Measurements from ENCODE around the gene LRRK2.
"Not testable (repeated sequence)": the region's sequence is repeated elsewhere in the genome, so short reads cannot be mapped to it uniquely, and the experiment has no call there.

Gene LRRK2

GRCh38 chr12:40343124-40343523 is 118.3 kb downstream of the LRRK2 start:
- Histone ChIP-seq H3K27me3 (ENCODE audit: control insufficient read depth, insufficient read depth, low read length) (no peaks in the 10 kb centered on the region), H3K4me1 (ENCODE audit: control insufficient read depth, insufficient read depth, low read length) (no peaks in the 10 kb centered on the region), H3K4me3 (ENCODE audit: low read depth, low read length) (no peak overlapping the region), H3K36me3 (ENCODE audit: control insufficient read depth, insufficient read depth, low read length) (no peaks in the 10 kb centered on the region), H3K27ac (ENCODE audit: low read depth, low read length) (no peak overlapping the region), H3K9me3 (ENCODE audit: control insufficient read depth, insufficient read depth, low read depth, low read length) (no peaks in the 10 kb centered on the region), H3K9ac (ENCODE audit: low read length) (no peak overlapping the region)

DNA sequence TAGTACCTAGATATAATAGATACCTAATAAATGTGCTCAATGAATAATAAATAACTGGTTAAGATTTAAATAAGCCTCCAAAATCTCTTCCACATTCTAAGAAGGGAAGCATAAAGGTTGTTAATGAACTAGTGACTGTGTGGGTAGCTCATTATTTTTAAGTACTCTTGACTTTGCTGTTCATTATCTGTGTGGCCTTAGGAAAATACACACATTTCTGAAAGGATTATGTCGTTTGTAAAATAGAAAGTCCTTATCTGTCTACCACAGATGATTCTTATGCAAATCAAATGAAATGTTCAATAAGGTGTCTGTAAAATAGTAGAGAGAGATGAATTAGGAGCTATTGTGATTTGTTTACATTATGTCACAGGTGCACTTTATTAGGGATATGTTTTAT is 119.5 kb downstream of the LRRK2 start:
- Histone ChIP-seq H3K27me3 (ENCODE audit: control insufficient read depth, insufficient read depth, low read length) (no peaks in the 10 kb centered on the region), H3K36me3 (ENCODE audit: control insufficient read depth, insufficient read depth, low read length) (no peaks in the 10 kb centered on the region), H3K27ac (ENCODE audit: low read depth, low read length) (no peak overlapping the region), H3K4me3 (ENCODE audit: low read depth, low read length) (no peak overlapping the region), H3K9ac (ENCODE audit: low read length) (no peak overlapping the region), H3K4me1 (ENCODE audit: control insufficient read depth, insufficient read depth, low read length) (no peaks in the 10 kb centered on the region), H3K9me3 (ENCODE audit: control insufficient read depth, insufficient read depth, low read depth, low read length) (no peaks in the 10 kb centered on the region)

DNA sequence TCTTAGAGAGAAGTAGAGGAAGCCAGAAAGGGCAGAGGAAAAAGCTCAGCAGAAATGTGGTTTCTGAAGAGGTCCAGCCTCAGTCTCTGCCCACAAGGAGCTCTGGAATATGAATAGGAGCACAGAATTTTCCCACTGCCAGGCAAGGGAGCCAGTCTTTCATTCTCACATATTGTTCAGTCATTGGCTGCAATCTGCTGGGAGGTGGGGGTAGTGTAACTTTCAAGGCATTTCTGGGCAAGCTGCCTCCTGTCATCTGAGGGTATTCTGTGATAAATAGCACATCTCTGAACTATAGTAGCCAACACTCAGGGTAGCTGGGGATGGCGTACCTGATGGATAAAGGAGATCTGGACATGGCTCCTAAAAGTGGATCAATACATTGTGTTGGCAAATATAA is 127.2 kb downstream of the LRRK2 start:
- Histone ChIP-seq H3K27ac (ENCODE audit: low read depth, low read length) (no peak overlapping the region), H3K4me1 (ENCODE audit: control insufficient read depth, insufficient read depth, low read length) (no peaks in the 10 kb centered on the region), H3K4me3 (ENCODE audit: low read depth, low read length) (no peak overlapping the region), H3K36me3 (ENCODE audit: control insufficient read depth, insufficient read depth, low read length) (no peaks in the 10 kb centered on the region), H3K9ac (ENCODE audit: low read length) (no peak overlapping the region), H3K27me3 (ENCODE audit: control insufficient read depth, insufficient read depth, low read length) (no peaks in the 10 kb centered on the region), H3K9me3 (ENCODE audit: control insufficient read depth, insufficient read depth, low read depth, low read length) (peaks cover 9% of the 10 kb centered on the region)

GRCh38 chr12:40375076-40375475 is 150.3 kb downstream of the LRRK2 start:
- H3K9me3 ChIP-seq (ENCODE audit: control insufficient read depth, insufficient read depth, low read depth, low read length) = no peaks in the 10 kb centered on the region
- no peak overlapping the region for H3K27ac ChIP-seq (ENCODE audit: low read depth, low read length)
- no peaks in the 10 kb centered on the region for H3K4me1 ChIP-seq (ENCODE audit: control insufficient read depth, insufficient read depth, low read length)
- H3K36me3 ChIP-seq (ENCODE audit: control insufficient read depth, insufficient read depth, low read length) = no peaks in the 10 kb centered on the region
- H3K27me3 ChIP-seq (ENCODE audit: control insufficient read depth, insufficient read depth, low read length) = no peaks in the 10 kb centered on the region
- H3K9ac ChIP-seq (ENCODE audit: low read length) = no peak overlapping the region
- H3K4me3 ChIP-seq (ENCODE audit: low read depth, low read length) = no peak overlapping the region

- Histone ChIP-seq H3K9me3 (ENCODE audit: control insufficient read depth, insufficient read depth, low read depth, low read length) (no peaks in the 10 kb centered on the region), H3K4me3 (ENCODE audit: low read depth, low read length) (no peak overlapping the region), H3K9ac (ENCODE audit: low read length) (no peak overlapping the region), H3K27ac (ENCODE audit: low read depth, low read length) (no peak overlapping the region), H3K27me3 (ENCODE audit: control insufficient read depth, insufficient read depth, low read length) (no peaks in the 10 kb centered on the region), H3K36me3 (ENCODE audit: control insufficient read depth, insufficient read depth, low read length) (no peaks in the 10 kb centered on the region), H3K4me1 (ENCODE audit: control insufficient read depth, insufficient read depth, low read length) (no peaks in the 10 kb centered on the region)
These were observed 151.9 kb downstream of the LRRK2 start for GRCh38 chr12:40376533-40377267.

- H3K9ac ChIP-seq (ENCODE audit: low read length) = no peak overlapping the region
- no peaks in the 10 kb centered on the region for H3K9me3 ChIP-seq (ENCODE audit: control insufficient read depth, insufficient read depth, low read depth, low read length)
- no peaks in the 10 kb centered on the region for H3K36me3 ChIP-seq (ENCODE audit: control insufficient read depth, insufficient read depth, low read length)
- no peaks in the 10 kb centered on the region for H3K27me3 ChIP-seq (ENCODE audit: control insufficient read depth, insufficient read depth, low read length)
- no peaks in the 10 kb centered on the region for H3K4me1 ChIP-seq (ENCODE audit: control insufficient read depth, insufficient read depth, low read length)
- no peak overlapping the region for H3K27ac ChIP-seq (ENCODE audit: low read depth, low read length)
- no peak overlapping the region for H3K4me3 ChIP-seq (ENCODE audit: low read depth, low read length)
These were observed 153.9 kb downstream of the LRRK2 start for GRCh38 chr12:40378691-40379090.

GRCh38 chr12:40382217-40382616 is 157.4 kb downstream of the LRRK2 start:
- H3K4me3 ChIP-seq (ENCODE audit: low read depth, low read length) = no peak overlapping the region
- no peaks in the 10 kb centered on the region for H3K9me3 ChIP-seq (ENCODE audit: control insufficient read depth, insufficient read depth, low read depth, low read length)
- H3K27ac ChIP-seq (ENCODE audit: low read depth, low read length) = no peak overlapping the region
- no peaks in the 10 kb centered on the region for H3K4me1 ChIP-seq (ENCODE audit: control insufficient read depth, insufficient read depth, low read length)
- no peak overlapping the region for H3K9ac ChIP-seq (ENCODE audit: low read length)
- no peaks in the 10 kb centered on the region for H3K36me3 ChIP-seq (ENCODE audit: control insufficient read depth, insufficient read depth, low read length)
- no peaks in the 10 kb centered on the region for H3K27me3 ChIP-seq (ENCODE audit: control insufficient read depth, insufficient read depth, low read length)

GRCh38 chr12:40387279-40387678 is 162.5 kb downstream of the LRRK2 start:
- H3K9me3 ChIP-seq (ENCODE audit: control insufficient read depth, insufficient read depth, low read depth, low read length); H3K36me3 ChIP-seq (ENCODE audit: control insufficient read depth, insufficient read depth, low read length); H3K4me1 ChIP-seq (ENCODE audit: control insufficient read depth, insufficient read depth, low read length): not testable (repeated sequence)

DNA sequence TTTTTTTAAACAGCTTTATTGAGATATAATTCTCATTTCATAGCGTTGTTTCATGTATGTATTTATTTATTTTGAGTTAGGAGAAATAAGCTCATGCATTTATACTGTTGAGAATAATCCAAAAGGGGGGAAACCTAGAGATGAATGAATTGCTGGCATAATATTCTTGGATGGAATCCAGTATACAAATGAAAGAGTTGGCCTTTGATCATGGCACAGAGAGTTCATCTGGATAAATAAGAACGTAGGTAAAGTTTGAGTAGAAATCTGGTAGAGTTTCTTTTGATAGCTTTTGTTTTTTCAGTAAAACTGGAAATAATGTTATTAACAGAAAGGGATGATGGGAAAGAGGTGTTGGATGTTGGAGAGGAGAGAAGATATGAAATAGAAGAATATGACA is 166.2 kb downstream of the LRRK2 start:
- Histone ChIP-seq H3K4me3 (ENCODE audit: low read depth, low read length) (no peak overlapping the region), H3K9ac (ENCODE audit: low read length) (no peak overlapping the region), H3K36me3 (ENCODE audit: control insufficient read depth, insufficient read depth, low read length) (no peaks in the 10 kb centered on the region), H3K27ac (ENCODE audit: low read depth, low read length) (no peak overlapping the region), H3K27me3 (ENCODE audit: control insufficient read depth, insufficient read depth, low read length) (no peaks in the 10 kb centered on the region), H3K9me3 (ENCODE audit: control insufficient read depth, insufficient read depth, low read depth, low read length) (no peaks in the 10 kb centered on the region), H3K4me1 (ENCODE audit: control insufficient read depth, insufficient read depth, low read length) (no peaks in the 10 kb centered on the region)

More at GRCh38 chr12:40387279-40387678, 162.5 kb downstream of the LRRK2 start:
- H3K4me3 ChIP-seq (ENCODE audit: low read depth, low read length); H3K9ac ChIP-seq (ENCODE audit: low read length); H3K27ac ChIP-seq (ENCODE audit: low read depth, low read length); H3K27me3 ChIP-seq (ENCODE audit: control insufficient read depth, insufficient read depth, low read length): not testable (repeated sequence)

- H3K36me3 ChIP-seq (ENCODE audit: control insufficient read depth, insufficient read depth, low read length) = no peaks in the 10 kb centered on the region
- no peaks in the 10 kb centered on the region for H3K27me3 ChIP-seq (ENCODE audit: control insufficient read depth, insufficient read depth, low read length)
- H3K4me3 ChIP-seq (ENCODE audit: low read depth, low read length) = no peak overlapping the region
- no peaks in the 10 kb centered on the region for H3K4me1 ChIP-seq (ENCODE audit: control insufficient read depth, insufficient read depth, low read length)
- no peak overlapping the region for H3K9ac ChIP-seq (ENCODE audit: low read length)
- no peaks in the 10 kb centered on the region for H3K9me3 ChIP-seq (ENCODE audit: control insufficient read depth, insufficient read depth, low read depth, low read length)
- no peak overlapping the region for H3K27ac ChIP-seq (ENCODE audit: low read depth, low read length)
These were observed 168.2 kb downstream of the LRRK2 start for GRCh38 chr12:40393026-40393425.

- Histone ChIP-seq H3K27me3 (ENCODE audit: control insufficient read depth, insufficient read depth, low read length) (no peaks in the 10 kb centered on the region), H3K4me3 (ENCODE audit: low read depth, low read length) (no peak overlapping the region), H3K9me3 (ENCODE audit: control insufficient read depth, insufficient read depth, low read depth, low read length) (no peaks in the 10 kb centered on the region), H3K4me1 (ENCODE audit: control insufficient read depth, insufficient read depth, low read length) (no peaks in the 10 kb centered on the region), H3K27ac (ENCODE audit: low read depth, low read length) (no peak overlapping the region), H3K36me3 (ENCODE audit: control insufficient read depth, insufficient read depth, low read length) (no peaks in the 10 kb centered on the region), H3K9ac (ENCODE audit: low read length) (no peak overlapping the region)
These were observed 174.9 kb downstream of the LRRK2 start for GRCh38 chr12:40399656-40400055.
